Activated CD8-positive, alpha-beta T cell treated with anti-CD3 and anti-CD28 coated beads for 36 hours (primary cell): ENCODE data around the gene SLC16A8. TPM values are rescaled to one million over a fixed set of nuclear protein-coding genes. Genes with fewer than 3 reads are reported as not detected.

Source experiments
- ATAC-seq: fragments of 200-7000 bp; cut with Tn5 transposase; one replicate; pipeline ENCODE4 v1.10.0; 2021; ENCODE audit warnings: mild to moderate bottlenecking, moderate library complexity
- CTCF ChIA-PET: fragments of 350-600 bp; sonication (Branson Sonifier 250); formaldehyde crosslinking; loops from one replicate; lab custom pipeline; 2021; ENCODE audit warnings: antibody characterized with exemption; lab: Charles Lee
- POLR2A ChIA-PET: fragments of 350-600 bp; sonication (Branson Sonifier 250); formaldehyde crosslinking; loops from one replicate; lab custom pipeline; 2021; ENCODE audit warnings: antibody characterized with exemption; lab: Charles Lee
- DNase-seq: peaks from one replicate; pipeline ENCODE4 v3.0.0-alpha.2; 2020
- H3K27ac Mint-ChIP-seq: one replicate; pipeline ENCODE4 v1.8.0; 2021; ENCODE audit warnings: mild to moderate bottlenecking, mixed read lengths
- H3K27me3 Mint-ChIP-seq: one replicate; pipeline ENCODE4 v1.8.0; 2021; ENCODE audit warnings: mixed read lengths
- H3K36me3 Mint-ChIP-seq: one replicate; pipeline ENCODE4 v1.8.0; 2021; ENCODE audit warnings: low read depth, mixed read lengths
- H3K4me1 Mint-ChIP-seq: one replicate; pipeline ENCODE4 v1.8.0; 2021; ENCODE audit warnings: low read depth, mixed read lengths
- H3K4me3 Mint-ChIP-seq: one replicate; pipeline ENCODE4 v1.8.0; 2021; ENCODE audit warnings: mild to moderate bottlenecking, moderate library complexity, mixed read lengths
- H3K9me3 Mint-ChIP-seq: one replicate; pipeline ENCODE4 v1.8.0; 2021; ENCODE audit warnings: mixed read lengths
- intact Hi-C: fragments of 100-400 bp; cut with micrococcal nuclease; formaldehyde crosslinking; loops from one replicate; pipeline ENCODE4 v1.10.0; 2022
- total RNA-seq, 2 experiments: library from RNA; stranded (reverse); gene quantifications; one replicate each; pipeline ENCODE4 v1.2.3, GENCODE V29; 2021
- TF ChIP-seq, protein P1 (sequence below): fragments of 200-600 bp; IDR thresholded peaks from one replicate; pipeline ENCODE4 v1.8.0; 2022; ENCODE audit warnings: antibody characterized with exemption, mild to moderate bottlenecking

SLC16A8 gene
- total RNA-seq, 2 experiments from 2014 or later: not detected

DNA sequence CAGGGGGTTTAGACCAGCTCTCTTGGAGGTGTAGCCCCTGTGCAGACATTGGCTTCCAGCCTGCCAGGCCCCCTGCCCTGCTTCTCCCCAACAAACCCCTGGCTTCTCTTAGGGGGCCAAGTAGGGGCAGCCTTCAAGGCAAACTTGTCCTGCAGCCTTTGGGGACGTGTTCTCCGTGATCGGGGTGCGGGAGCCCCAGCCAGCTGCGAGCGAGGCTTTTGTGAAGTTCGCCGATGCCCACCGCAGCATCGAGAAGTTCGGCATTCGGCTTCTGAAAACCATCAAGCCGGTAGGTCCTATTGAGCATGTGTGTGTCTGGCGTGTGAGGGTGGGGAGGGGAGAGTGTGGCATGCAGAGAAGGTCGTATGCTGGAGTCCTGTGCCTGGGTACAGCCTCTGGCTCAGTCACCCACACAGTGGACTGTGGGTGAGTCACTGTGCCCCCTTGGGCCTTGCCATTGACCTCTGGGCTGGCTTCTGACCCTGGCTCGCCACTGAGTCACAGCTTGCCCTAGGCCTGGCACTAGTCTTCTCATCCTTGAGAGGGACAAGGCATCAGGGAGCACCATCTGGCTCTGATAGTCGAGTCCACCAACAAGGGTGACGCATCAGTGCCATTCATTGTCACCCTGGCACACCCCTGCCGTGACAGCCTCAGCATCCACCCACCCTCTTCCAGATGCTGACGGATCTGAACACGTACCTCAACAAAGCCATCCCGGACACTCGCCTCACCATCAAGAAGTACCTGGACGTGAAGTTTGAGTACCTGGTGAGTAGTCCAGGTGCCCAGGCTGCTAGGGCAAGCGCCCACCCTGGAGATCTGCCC is 11.4 kb downstream of the SLC16A8 start:
- DNase-seq: no peak
- ChIA-PET CTCF (no interaction called here), POLR2A (interaction anchor here (1.0 kb wide), 1 partner anchor 14 kb away, joined by 3 read pairs; no protein-coding TSS in a partner anchor)
- ATAC-seq: no peak
- intact Hi-C loops: no loop called here
- Mint-ChIP-seq H3K9me3 (no peaks in the 10 kb centered on the region), H3K36me3 (peaks cover 9% of the 10 kb centered on the region), H3K4me3 (no peak overlapping the region), H3K4me1 (no peaks in the 10 kb centered on the region), H3K27ac (no peak overlapping the region), H3K27me3 (no peaks in the 10 kb centered on the region)
- TF ChIP-seq, protein P1, sequence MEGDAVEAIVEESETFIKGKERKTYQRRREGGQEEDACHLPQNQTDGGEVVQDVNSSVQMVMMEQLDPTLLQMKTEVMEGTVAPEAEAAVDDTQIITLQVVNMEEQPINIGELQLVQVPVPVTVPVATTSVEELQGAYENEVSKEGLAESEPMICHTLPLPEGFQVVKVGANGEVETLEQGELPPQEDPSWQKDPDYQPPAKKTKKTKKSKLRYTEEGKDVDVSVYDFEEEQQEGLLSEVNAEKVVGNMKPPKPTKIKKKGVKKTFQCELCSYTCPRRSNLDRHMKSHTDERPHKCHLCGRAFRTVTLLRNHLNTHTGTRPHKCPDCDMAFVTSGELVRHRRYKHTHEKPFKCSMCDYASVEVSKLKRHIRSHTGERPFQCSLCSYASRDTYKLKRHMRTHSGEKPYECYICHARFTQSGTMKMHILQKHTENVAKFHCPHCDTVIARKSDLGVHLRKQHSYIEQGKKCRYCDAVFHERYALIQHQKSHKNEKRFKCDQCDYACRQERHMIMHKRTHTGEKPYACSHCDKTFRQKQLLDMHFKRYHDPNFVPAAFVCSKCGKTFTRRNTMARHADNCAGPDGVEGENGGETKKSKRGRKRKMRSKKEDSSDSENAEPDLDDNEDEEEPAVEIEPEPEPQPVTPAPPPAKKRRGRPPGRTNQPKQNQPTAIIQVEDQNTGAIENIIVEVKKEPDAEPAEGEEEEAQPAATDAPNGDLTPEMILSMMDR: no peak

DNA sequence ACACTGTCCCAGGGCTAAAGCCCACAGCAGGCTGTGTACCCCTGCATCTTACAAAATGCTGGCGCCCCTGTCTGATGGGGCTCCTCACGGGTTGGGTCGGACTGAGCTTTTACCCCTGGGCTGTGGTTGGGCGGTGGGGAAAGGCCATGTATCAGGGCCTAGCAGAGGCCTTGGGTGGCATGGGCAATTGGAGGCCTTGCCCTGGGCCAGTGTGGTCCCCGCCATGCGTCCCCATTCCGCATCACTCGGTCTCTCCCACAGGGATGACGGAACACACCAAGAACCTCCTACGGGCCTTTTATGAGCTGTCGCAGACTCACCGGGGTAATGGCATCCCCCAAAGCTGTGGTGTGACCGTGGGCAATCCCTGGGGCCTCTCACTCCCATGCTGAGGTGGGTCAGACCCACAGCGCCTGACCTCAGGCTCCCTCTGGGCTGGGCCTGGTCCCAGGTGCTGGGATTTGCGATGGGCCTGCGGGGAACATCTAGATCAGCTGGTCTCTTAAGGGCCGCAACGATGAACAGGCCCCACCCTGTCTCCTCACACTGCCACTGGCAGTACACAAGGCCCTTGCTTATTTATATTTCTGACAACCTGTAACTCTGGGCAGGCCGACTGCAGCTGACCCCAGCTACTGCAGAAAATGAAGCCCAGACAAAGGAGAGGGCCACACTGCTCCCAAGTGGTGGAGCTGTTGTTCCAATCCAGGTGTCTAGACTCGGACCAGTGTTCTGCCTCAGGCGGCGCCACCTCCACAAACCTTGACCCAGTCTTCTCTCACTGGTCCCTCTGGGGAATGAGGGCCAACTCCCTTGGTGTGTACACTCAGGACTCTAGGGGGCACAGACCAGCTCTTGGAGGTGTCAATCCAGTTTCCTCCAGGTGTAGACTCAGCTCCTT is 12.3 kb downstream of the SLC16A8 start:
- POLR2A ChIA-PET: interaction anchor here (0.7 to 1.0 kb wide), 2 partner anchors 14 to 17 kb away, joined by 3 read pairs; no protein-coding TSS in a partner anchor
- H3K27ac Mint-ChIP-seq: no peak overlapping the region
- TF ChIP-seq, protein P1: no peak
- H3K4me3 Mint-ChIP-seq: no peak overlapping the region
- no peak for ATAC-seq
- H3K4me1 Mint-ChIP-seq: no peaks in the 10 kb centered on the region
- intact Hi-C loops: no loop called here
- no peaks in the 10 kb centered on the region for H3K27me3 Mint-ChIP-seq
- peaks cover 9% of the 10 kb centered on the region for H3K36me3 Mint-ChIP-seq
- H3K9me3 Mint-ChIP-seq: no peaks in the 10 kb centered on the region
- CTCF ChIA-PET: interaction anchor here (4.1 kb wide), 1 partner anchor 20 kb away, joined by 25 read pairs; no protein-coding TSS in a partner anchor
- DNase-seq: no peak

DNA sequence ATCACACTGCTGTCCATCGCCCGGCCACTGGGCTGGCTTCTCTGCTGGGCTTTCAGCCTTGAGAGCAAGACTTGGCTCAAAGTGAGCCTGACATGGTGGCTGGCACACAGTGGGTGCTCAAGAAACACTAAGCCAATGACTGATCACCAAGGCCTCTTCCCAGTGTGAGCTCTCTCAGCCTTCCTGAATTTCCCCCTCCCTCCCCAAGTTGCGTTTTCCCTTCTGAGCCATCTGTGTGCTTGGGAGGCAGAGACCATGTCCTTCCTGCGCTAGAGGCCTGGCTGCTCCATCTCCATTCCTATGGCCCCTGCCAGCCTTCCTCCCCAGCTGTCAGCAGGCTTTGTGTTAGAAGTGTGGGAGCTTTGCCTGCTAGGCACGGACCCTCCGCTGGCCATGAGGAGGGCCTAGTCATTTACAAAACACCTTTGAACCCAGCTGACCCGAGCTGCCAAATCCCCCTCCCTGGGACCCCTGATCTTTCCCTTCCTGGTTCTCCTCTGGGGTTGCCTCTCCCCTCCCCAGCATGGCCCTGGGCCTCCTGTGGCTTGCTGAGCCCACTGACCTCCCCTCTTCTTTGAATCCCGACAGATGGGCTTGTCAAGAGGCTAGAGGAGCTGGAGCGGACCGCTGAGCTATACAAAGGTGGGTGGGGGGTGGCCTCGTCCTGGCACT is 13.6 kb downstream of the SLC16A8 start:
- no peaks in the 10 kb centered on the region for H3K9me3 Mint-ChIP-seq
- ChIA-PET POLR2A (no interaction called here), CTCF (interaction anchor here (0.9 to 4.1 kb wide), 3 partner anchors 17 to 43 kb away, joined by 3 to 25 read pairs (median 4); no protein-coding TSS in a partner anchor)
- ATAC-seq (no peak), DNase-seq (no peak)
- H3K27ac Mint-ChIP-seq: no peak overlapping the region
- no peaks in the 10 kb centered on the region for H3K27me3 Mint-ChIP-seq
- intact Hi-C loops: no loop called here
- H3K4me1 Mint-ChIP-seq: no peaks in the 10 kb centered on the region
- TF ChIP-seq, protein P1: no peak
- H3K4me3 Mint-ChIP-seq: no peak overlapping the region
- H3K36me3 Mint-ChIP-seq: peaks cover 11% of the 10 kb centered on the region

DNA sequence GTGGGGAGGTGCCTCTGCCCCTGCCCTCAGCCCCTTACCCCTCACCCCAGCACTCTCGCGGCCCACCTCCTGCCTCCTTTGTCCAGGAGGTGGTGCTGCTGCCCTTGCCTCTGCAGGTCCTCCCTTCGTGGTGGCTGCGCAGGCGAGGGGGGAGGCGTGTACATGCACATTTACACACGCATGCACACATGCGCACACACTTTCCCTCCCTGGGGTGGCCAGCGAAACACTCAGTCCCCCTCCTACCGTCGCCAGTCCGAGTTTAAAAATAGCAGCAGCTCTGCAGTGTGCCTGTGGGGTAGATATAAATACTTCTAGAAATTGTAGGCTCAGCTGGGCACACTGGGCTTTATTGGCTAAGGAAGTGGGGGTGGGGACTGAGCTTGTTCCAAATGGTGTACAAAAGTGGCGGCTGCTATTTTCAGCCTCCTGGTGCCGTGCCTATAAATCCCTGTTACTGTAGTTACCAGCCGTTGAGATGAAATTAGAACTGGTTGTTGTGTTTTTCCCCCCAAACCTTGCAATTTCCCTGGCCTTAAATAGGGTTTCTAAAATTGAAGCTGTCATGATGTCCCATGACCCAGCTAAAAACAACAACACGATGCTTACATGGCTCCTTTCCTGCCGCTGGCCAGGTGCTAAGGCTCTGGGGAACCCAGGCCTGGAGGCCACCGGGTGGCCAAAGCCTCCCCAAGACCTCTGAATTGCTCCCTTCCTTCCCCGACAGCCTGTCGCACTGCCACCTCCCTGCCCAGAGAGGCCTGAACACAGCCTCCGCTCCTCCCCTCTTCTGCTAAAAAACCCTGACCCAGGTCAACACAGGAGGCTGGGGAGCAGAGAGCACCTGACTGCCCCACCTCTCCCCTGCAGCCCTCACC is 14.4 kb downstream of the SLC16A8 start:
- POLR2A ChIA-PET: no interaction called here
- Mint-ChIP-seq H3K4me1 (no peaks in the 10 kb centered on the region), H3K4me3 (no peak overlapping the region), H3K27ac (no peak overlapping the region), H3K36me3 (peaks cover 11% of the 10 kb centered on the region), H3K27me3 (no peaks in the 10 kb centered on the region), H3K9me3 (no peaks in the 10 kb centered on the region)
- intact Hi-C loops: no loop called here
- no peak for DNase-seq
- no peak for ATAC-seq
- CTCF ChIA-PET: interaction anchor here (0.7 to 4.1 kb wide), 4 partner anchors 16 to 43 kb away, joined by 3 to 25 read pairs (median 4); no protein-coding TSS in a partner anchor
- TF ChIP-seq, protein P1: no peak
